ENCODE data around the gene IFNA4. TPM values are rescaled to one million over a fixed set of nuclear protein-coding genes. Genes with fewer than 3 reads are reported as not detected.
"Not testable (repeated sequence)": the region's sequence is repeated elsewhere in the genome, so short reads cannot be mapped to it uniquely, and the experiment has no call there.

IFNA4 gene
- total RNA-seq, 1 experiment from 2014 or later: not detected

DNA sequence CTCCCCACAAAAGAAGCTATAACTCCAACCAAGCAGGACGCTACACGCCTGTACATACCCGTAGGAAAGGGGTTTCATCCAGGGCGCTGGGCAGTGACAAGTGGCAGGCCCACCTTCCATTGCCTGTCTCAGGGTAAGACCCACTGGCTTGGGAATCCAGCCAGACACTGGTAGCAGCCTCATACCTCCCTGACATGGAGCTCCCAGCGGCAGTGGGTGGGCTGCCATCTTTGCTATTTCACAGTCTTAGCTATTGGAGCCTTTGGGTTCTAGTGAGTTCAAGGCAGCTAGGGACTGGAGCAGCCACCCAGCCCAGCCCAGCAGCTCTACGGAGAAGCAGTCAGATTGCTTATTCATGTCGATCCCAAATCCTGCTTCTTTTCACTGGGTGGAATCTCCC is 22.9 kb upstream of the IFNA4 start:
- no peaks in the 10 kb centered on the region for H3K36me3 ChIP-seq (ENCODE audit: insufficient read depth, low read length, poor library complexity, severe bottlenecking)
- H3K27me3 ChIP-seq (replicated peaks; ENCODE audit: insufficient read depth, low read depth, low read length, poor library complexity): no peaks in the 10 kb centered on the region
- H3K27ac ChIP-seq (ENCODE audit: low read depth, low read length, poor library complexity, severe bottlenecking): no peak overlapping the region
- no peaks in the 10 kb centered on the region for H3K4me1 ChIP-seq (ENCODE audit: insufficient read depth, low read length, poor library complexity, severe bottlenecking)
- no peaks in the 10 kb centered on the region for H3K9me3 ChIP-seq (ENCODE audit: low read depth, low read length, poor library complexity, severe bottlenecking)
- intact Hi-C loops (cut with micrococcal nuclease; ENCODE audit: unreplicated experiment): no loop called here
- no peak for DNase-seq (ENCODE audit: low spot score)
- POLR2A ChIA-PET (ENCODE audit: low non-redundant PET): no interaction called here
- no TSS peak for BruUV-seq (replicated peaks)
- CTCF ChIA-PET: no interaction called here
- no peak for TF ChIP-seq EZH2 (IDR thresholded peaks at IDR 0.05; ENCODE audit: borderline replicate concordance, low read depth, low read length, poor library complexity, severe bottlenecking)
- TF ChIP-seq, protein P1, sequence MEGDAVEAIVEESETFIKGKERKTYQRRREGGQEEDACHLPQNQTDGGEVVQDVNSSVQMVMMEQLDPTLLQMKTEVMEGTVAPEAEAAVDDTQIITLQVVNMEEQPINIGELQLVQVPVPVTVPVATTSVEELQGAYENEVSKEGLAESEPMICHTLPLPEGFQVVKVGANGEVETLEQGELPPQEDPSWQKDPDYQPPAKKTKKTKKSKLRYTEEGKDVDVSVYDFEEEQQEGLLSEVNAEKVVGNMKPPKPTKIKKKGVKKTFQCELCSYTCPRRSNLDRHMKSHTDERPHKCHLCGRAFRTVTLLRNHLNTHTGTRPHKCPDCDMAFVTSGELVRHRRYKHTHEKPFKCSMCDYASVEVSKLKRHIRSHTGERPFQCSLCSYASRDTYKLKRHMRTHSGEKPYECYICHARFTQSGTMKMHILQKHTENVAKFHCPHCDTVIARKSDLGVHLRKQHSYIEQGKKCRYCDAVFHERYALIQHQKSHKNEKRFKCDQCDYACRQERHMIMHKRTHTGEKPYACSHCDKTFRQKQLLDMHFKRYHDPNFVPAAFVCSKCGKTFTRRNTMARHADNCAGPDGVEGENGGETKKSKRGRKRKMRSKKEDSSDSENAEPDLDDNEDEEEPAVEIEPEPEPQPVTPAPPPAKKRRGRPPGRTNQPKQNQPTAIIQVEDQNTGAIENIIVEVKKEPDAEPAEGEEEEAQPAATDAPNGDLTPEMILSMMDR (conservative IDR thresholded peaks at IDR 0.05; ENCODE audit: low read depth, low read length): no peak
- H3K4me3 ChIP-seq (ENCODE audit: low read depth, low read length, poor library complexity, severe bottlenecking): no peak overlapping the region

DNA sequence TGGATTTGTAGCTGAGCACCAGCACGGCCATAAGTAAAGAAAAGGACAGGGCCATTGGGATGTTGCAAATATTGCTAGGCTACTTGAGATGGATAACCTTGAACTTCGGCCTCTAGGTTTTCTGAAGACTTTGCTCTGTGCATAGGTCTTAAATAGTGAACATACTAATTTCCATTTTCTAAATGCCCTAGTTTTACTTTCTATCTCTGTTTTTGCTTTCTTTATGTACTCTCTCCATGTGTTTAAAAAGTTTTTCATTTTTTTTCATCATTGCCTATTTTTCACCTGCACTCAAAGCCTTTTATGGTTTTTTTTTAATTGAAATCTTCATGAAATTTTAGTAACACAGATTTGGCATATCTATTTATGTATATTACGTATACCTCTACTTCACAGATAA is 19.7 kb upstream of the IFNA4 start, which contains the start of gene IFNA10:
IFNA10 (minus strand) TSS at position 101 of the 400 bp plus-strand sequence; CDS start at position 55, 46 bp downstream.
- H3K4me1 ChIP-seq (ENCODE audit: insufficient read depth, low read length, poor library complexity, severe bottlenecking); POLR2A ChIA-PET (ENCODE audit: low non-redundant PET); H3K4me3 ChIP-seq (ENCODE audit: low read depth, low read length, poor library complexity, severe bottlenecking); H3K27me3 ChIP-seq (replicated peaks; ENCODE audit: insufficient read depth, low read depth, low read length, poor library complexity); CTCF ChIA-PET; BruUV-seq (replicated peaks); intact Hi-C loops (cut with micrococcal nuclease; ENCODE audit: unreplicated experiment); H3K9me3 ChIP-seq (ENCODE audit: low read depth, low read length, poor library complexity, severe bottlenecking); H3K36me3 ChIP-seq (ENCODE audit: insufficient read depth, low read length, poor library complexity, severe bottlenecking); H3K27ac ChIP-seq (ENCODE audit: low read depth, low read length, poor library complexity, severe bottlenecking); DNase-seq (ENCODE audit: low spot score): not testable (repeated sequence)

DNA sequence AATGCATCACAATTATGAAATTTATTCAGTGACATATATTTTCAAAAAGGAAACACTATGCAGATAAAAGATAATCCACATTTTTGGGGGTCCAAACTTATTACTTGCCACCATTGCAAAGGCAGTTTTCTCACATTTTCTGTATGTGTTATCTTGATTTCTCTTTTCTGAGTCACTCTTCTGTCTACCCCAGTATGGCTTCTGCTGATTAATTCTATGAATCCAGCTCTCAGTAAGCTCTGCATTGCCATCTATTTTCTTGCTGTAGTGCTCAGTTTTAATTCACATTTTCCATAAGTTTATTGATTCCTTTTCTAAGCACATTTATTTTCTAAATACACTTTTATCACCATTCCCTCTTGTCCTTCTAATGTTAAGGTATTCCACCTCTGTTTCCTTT is 17.8 kb upstream of the IFNA4 start:
- no peaks in the 10 kb centered on the region for H3K27me3 ChIP-seq (replicated peaks; ENCODE audit: insufficient read depth, low read depth, low read length, poor library complexity)
- no TSS peak for BruUV-seq (replicated peaks)
- intact Hi-C loops (cut with micrococcal nuclease; ENCODE audit: unreplicated experiment): no loop called here
- TF ChIP-seq EZH2 (IDR thresholded peaks at IDR 0.05; ENCODE audit: borderline replicate concordance, low read depth, low read length, poor library complexity, severe bottlenecking): no peak
- CTCF ChIA-PET: no interaction called here
- no peaks in the 10 kb centered on the region for H3K4me1 ChIP-seq (ENCODE audit: insufficient read depth, low read length, poor library complexity, severe bottlenecking)
- POLR2A ChIA-PET (ENCODE audit: low non-redundant PET): no interaction called here
- no peak overlapping the region for H3K4me3 ChIP-seq (ENCODE audit: low read depth, low read length, poor library complexity, severe bottlenecking)
- no peaks in the 10 kb centered on the region for H3K36me3 ChIP-seq (ENCODE audit: insufficient read depth, low read length, poor library complexity, severe bottlenecking)
- no peak for DNase-seq (ENCODE audit: low spot score)
- H3K27ac ChIP-seq (ENCODE audit: low read depth, low read length, poor library complexity, severe bottlenecking): no peak overlapping the region
- no peaks in the 10 kb centered on the region for H3K9me3 ChIP-seq (ENCODE audit: low read depth, low read length, poor library complexity, severe bottlenecking)

DNA sequence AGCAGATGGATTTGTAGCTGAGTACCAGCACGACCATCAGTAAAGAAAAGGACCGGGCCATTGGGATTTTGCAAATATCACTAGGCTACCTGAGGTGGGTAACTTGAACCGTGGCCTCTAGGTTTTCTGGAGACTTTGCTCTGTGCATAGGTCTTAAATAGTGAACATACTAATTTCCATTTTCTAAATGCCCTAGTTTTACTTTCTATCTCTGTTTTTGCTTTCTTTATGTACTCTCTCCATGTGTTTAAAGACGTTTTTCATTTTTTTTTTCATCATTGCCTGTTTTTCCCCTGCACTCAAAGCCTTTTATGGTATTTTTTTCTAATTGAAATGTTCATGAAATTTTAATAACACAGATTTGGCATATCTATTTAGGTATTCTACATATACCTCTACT is 14.7 kb upstream of the IFNA4 start, which contains the start of gene IFNA7:
IFNA7 (minus strand) TSS at position 101 of the 400 bp plus-strand sequence; CDS start at position 61, 40 bp downstream.
- H3K4me3 ChIP-seq (ENCODE audit: low read depth, low read length, poor library complexity, severe bottlenecking); DNase-seq (ENCODE audit: low spot score); BruUV-seq (replicated peaks); CTCF ChIA-PET; H3K4me1 ChIP-seq (ENCODE audit: insufficient read depth, low read length, poor library complexity, severe bottlenecking); H3K27me3 ChIP-seq (replicated peaks; ENCODE audit: insufficient read depth, low read depth, low read length, poor library complexity); H3K36me3 ChIP-seq (ENCODE audit: insufficient read depth, low read length, poor library complexity, severe bottlenecking); H3K27ac ChIP-seq (ENCODE audit: low read depth, low read length, poor library complexity, severe bottlenecking); H3K9me3 ChIP-seq (ENCODE audit: low read depth, low read length, poor library complexity, severe bottlenecking); POLR2A ChIA-PET (ENCODE audit: low non-redundant PET); intact Hi-C loops (cut with micrococcal nuclease; ENCODE audit: unreplicated experiment): not testable (repeated sequence)

All from A673 (cell line).